ENCODE measurements around the gene NAV1. TPM values are rescaled to one million over a fixed set of nuclear protein-coding genes. Genes with fewer than 3 reads are reported as not detected.

NAV1 gene
- total RNA-seq, 5 donors from 2014 or later (not counting 1 experiment from before 2014, with no cell fraction given), result 2.8 to 6.9 (median 4.7) TPM

DNA sequence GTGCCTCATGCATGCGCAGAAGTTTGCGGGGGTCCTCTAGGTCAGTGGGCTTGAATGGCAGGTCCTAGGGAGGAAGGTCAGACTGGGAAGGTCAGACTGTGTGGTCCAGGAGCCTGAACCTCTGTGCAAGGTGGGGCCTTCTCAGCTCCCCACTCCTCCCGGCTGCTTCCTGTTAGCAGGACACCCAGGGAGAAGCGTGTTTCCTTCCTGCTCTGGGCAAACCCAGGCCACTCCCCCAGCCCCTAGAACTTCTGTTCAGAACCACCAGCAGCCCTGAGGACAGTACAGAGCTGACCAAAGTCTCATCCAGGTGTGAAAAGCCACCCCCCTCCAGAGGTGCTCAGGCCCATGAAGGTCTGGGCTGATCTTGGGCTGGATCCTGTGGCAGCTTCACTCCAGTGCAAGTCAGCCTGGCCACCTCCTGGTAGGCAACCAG lies 29.9 kb downstream of the NAV1 start:
- no peak for DNase-seq
- no peaks in the 10 kb centered on the region for H3K9me3 ChIP-seq
- H3K36me3 ChIP-seq (ENCODE audit: control insufficient read depth in 2 of 2, extremely low read depth in 1 of 2, insufficient read depth in 1 of 2, low read length in 1 of 2), result no peaks in the 10 kb centered on the region
- no peak overlapping the region for H3K27ac Mint-ChIP-seq
- H3K36me3 Mint-ChIP-seq, result no peaks in the 10 kb centered on the region
- H3K27me3 Mint-ChIP-seq, result peaks cover 0 to under 1% of the 10 kb centered on the region in 2 donors
- ChIA-PET POLR2A (no interaction called here), CTCF (no interaction called here)
- no peak overlapping the region for H3K27ac ChIP-seq (ENCODE audit: low read length)
- no peak for ATAC-seq (replicated peaks in 1 of 4)
- H3K4me3 Mint-ChIP-seq, result no peak overlapping the region
- peaks cover 0 to 10% of the 10 kb centered on the region in 2 experiments for H3K27me3 ChIP-seq (replicated peaks in 1 of 2; ENCODE audit: control insufficient read depth in 2 of 2, extremely low read depth in 1 of 2, insufficient read depth in 2 of 2, low read length in 1 of 2)
- H3K9me3 Mint-ChIP-seq, result no peaks in the 10 kb centered on the region
- H3K4me1 ChIP-seq (ENCODE audit: control insufficient read depth in 1 of 2, extremely low read depth in 1 of 2, insufficient read depth in 2 of 2, low read length in 2 of 2), result peaks cover 0 to 4% of the 10 kb centered on the region in 2 experiments
- 39% methylated on average over 3 of the region's 4 CpGs for WGBS (ENCODE audit: insufficient coverage)
- no peak overlapping the region for H3K4me3 ChIP-seq (ENCODE audit: control insufficient read depth in 1 of 2, extremely low read depth in 1 of 2, low read length in 1 of 2)
- H3K4me1 Mint-ChIP-seq, result peaks cover 9 to 10% (median 10%) of the 10 kb centered on the region in 3 donors

DNA sequence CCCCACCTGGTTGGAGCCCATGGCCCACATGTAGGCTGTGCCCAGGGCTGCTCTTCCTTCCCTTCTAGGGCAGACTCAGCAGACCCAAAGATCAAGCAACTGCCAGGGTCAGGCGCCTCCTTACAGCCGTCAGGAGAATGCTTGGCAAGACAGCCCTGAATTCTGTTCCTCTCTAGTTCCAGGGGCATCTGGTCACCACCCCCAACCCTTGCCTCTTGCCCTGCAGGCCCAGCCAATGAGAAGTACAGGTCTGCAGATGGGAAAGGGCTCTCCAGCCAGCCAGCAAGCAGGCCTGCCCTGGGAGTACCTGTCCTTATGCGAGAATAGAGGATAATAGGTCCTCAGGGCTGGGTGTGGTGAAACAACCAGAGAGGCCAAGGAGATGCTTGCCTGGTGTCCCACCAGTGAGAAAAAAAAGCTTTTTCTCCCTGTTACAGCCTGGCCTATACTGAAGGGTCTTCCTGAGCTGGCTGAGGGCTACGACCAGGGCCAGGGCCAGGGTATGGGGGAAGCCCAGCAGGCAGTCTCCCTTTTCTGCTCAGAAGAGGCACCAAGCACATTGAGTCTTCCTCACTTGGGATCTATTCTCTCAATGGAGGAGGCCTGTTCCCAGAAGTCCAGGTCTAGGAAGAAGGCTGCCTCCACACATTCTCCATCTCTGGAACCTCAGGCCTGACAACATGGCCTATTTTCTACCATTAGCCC lies 31.4 kb downstream of the NAV1 start:
- H3K4me3 ChIP-seq (ENCODE audit: control insufficient read depth in 1 of 2, extremely low read depth in 1 of 2, low read length in 1 of 2), result no peak overlapping the region
- H3K27ac ChIP-seq (ENCODE audit: low read length), result no peak overlapping the region
- no peaks in the 10 kb centered on the region for H3K9me3 ChIP-seq
- ChIA-PET CTCF (interaction anchor here in 1 of 2 donors (0.8 kb wide), 1 partner anchor 9 kb away, joined by 3 read pairs; no protein-coding TSS in a partner anchor), POLR2A (no interaction called here)
- peaks cover 0 to 4% of the 10 kb centered on the region in 2 experiments for H3K4me1 ChIP-seq (ENCODE audit: control insufficient read depth in 1 of 2, extremely low read depth in 1 of 2, insufficient read depth in 2 of 2, low read length in 2 of 2)
- Mint-ChIP-seq H3K36me3 (no peaks in the 10 kb centered on the region), H3K4me1 (peaks cover 9 to 11% (median 10%) of the 10 kb centered on the region in 3 donors), H3K27me3 (peaks cover 0 to 4% of the 10 kb centered on the region in 2 donors), H3K27ac (no peak overlapping the region), H3K4me3 (no peak overlapping the region), H3K9me3 (no peaks in the 10 kb centered on the region)
- no peak for DNase-seq
- ATAC-seq (replicated peaks in 1 of 4), result no peak
- WGBS (ENCODE audit: insufficient coverage), result 56% methylated on average over 2 of the region's 4 CpGs
- no peaks in the 10 kb centered on the region for H3K36me3 ChIP-seq (ENCODE audit: control insufficient read depth in 2 of 2, extremely low read depth in 1 of 2, insufficient read depth in 1 of 2, low read length in 1 of 2)
- H3K27me3 ChIP-seq (replicated peaks in 1 of 2; ENCODE audit: control insufficient read depth in 2 of 2, extremely low read depth in 1 of 2, insufficient read depth in 2 of 2, low read length in 1 of 2), result peaks cover 0 to 10% of the 10 kb centered on the region in 2 experiments

DNA sequence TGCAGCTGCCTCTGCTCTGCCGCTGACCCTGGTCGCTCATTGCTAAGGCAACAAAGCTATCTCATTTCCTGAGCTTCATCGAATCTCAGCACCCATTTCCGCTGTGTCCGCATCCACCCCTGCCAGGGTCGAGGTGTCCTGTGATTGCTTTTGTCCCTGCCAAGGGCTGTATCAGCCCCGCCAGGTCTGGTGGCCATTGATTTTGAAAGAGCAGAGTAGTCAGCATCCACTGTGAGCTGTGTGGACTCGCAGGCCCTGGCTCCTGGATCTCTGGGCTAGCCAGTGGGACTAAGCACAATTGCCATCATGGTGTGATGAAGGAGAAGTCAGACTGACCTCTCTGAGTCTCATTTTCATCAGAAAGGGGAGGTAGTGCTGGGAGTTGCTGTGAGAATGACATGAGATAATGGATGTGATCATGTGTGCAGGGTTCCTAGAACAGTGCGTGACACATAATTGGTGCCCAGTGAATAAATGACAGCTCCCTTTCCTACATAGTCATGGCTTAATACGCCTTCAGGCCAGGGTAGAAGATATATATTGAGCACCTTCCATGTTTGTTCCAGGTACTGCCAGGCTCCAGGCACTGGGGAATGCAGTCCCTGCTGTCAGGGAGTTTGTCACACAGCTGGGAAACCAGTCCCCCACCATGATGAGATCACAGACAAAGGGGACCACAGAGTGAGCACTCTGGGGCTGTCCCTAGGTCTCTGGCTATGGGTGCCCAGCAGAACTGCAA lies 32.1 kb downstream of the NAV1 start:
- Histone ChIP-seq H3K4me3 (ENCODE audit: control insufficient read depth in 1 of 2, extremely low read depth in 1 of 2, low read length in 1 of 2) (no peak overlapping the region), H3K4me1 (ENCODE audit: control insufficient read depth in 1 of 2, extremely low read depth in 1 of 2, insufficient read depth in 2 of 2, low read length in 2 of 2) (peaks cover 0 to 4% of the 10 kb centered on the region in 2 experiments), H3K27me3 (replicated peaks in 1 of 2; ENCODE audit: control insufficient read depth in 2 of 2, extremely low read depth in 1 of 2, insufficient read depth in 2 of 2, low read length in 1 of 2) (peaks cover 0 to 10% of the 10 kb centered on the region in 2 experiments), H3K9me3 (no peaks in the 10 kb centered on the region), H3K36me3 (ENCODE audit: control insufficient read depth in 2 of 2, extremely low read depth in 1 of 2, insufficient read depth in 1 of 2, low read length in 1 of 2) (no peaks in the 10 kb centered on the region), H3K27ac (ENCODE audit: low read length) (no peak overlapping the region)
- CTCF ChIA-PET, result interaction anchor here in 1 of 2 donors (0.6 kb wide), 1 partner anchor 58 kb away, joined by 5 read pairs; no protein-coding TSS in a partner anchor
- Mint-ChIP-seq H3K4me1 (peaks cover 9 to 11% (median 10%) of the 10 kb centered on the region in 3 donors), H3K36me3 (no peaks in the 10 kb centered on the region), H3K9me3 (no peaks in the 10 kb centered on the region), H3K27ac (no peak overlapping the region), H3K27me3 (peaks cover 0 to 6% of the 10 kb centered on the region in 2 donors), H3K4me3 (no peak overlapping the region)
- DNase-seq (no peak), ATAC-seq (replicated peaks in 1 of 4) (no peak)
- 77% methylated on average over 8 of the region's 10 CpGs for WGBS (ENCODE audit: insufficient coverage)
- POLR2A ChIA-PET, result no interaction called here

DNA sequence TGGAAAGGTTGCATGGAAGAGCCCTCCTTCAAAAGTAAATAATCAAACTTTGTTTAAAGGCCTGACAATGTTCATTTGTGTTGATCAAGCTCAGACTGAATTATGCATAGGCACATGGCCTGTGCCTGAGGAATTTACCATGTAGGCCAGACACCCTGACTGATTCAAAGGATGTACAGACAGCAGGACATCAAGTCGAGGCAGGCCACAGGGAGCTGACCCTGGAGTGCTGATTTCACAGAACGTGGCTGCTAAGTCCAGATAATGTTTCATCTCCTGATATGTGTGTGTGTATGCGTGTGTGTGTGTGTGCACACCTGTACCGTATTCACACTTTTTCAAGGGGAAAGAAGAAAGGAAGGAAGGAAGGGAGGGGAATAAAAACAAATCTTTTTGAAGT lies 34.1 kb downstream of the NAV1 start:
- DNase-seq, result no peak
- no peak overlapping the region for H3K27ac ChIP-seq (ENCODE audit: low read length)
- ChIA-PET CTCF (no interaction called here), POLR2A (no interaction called here)
- Mint-ChIP-seq H3K4me3 (no peak overlapping the region), H3K36me3 (no peaks in the 10 kb centered on the region), H3K27ac (no peak overlapping the region), H3K27me3 (peaks cover 0 to 8% of the 10 kb centered on the region in 2 donors), H3K9me3 (peaks cover 0 to 6% (median 4%) of the 10 kb centered on the region in 3 donors), H3K4me1 (peaks cover 9 to 11% (median 10%) of the 10 kb centered on the region in 3 donors)
- no peaks in the 10 kb centered on the region for H3K9me3 ChIP-seq
- no peak overlapping the region for H3K4me3 ChIP-seq (ENCODE audit: control insufficient read depth in 1 of 2, extremely low read depth in 1 of 2, low read length in 1 of 2)
- ATAC-seq (replicated peaks in 1 of 4), result no peak
- 28% methylated on average over 4 of the region's 4 CpGs for WGBS (ENCODE audit: insufficient coverage)
- peaks cover 0 to 3% of the 10 kb centered on the region in 2 experiments for H3K27me3 ChIP-seq (replicated peaks in 1 of 2; ENCODE audit: control insufficient read depth in 2 of 2, extremely low read depth in 1 of 2, insufficient read depth in 2 of 2, low read length in 1 of 2)
- peaks cover 0 to 4% of the 10 kb centered on the region in 2 experiments for H3K4me1 ChIP-seq (ENCODE audit: control insufficient read depth in 1 of 2, extremely low read depth in 1 of 2, insufficient read depth in 2 of 2, low read length in 2 of 2)
- no peaks in the 10 kb centered on the region for H3K36me3 ChIP-seq (ENCODE audit: control insufficient read depth in 2 of 2, extremely low read depth in 1 of 2, insufficient read depth in 1 of 2, low read length in 1 of 2)

DNA sequence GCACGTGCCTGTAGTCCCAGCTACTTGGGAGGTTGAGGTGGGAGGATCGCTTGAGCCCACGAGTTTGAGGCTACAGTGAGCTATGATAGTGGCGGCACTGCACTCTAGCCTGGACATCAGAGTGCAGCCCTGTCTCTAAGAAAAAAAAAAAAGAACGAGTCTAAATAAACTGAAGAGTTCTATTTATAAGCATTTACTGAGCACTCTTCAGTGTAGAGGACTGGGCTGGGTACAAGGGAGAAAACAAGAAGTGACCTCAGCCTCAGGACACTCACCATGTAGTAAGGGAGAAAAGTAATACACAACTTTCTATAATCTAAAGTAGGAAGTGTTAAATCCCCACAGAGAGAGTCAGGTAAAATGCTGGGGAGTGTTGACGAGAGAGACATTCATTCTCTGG lies 35.0 kb downstream of the NAV1 start:
- H3K9me3 ChIP-seq, result no peaks in the 10 kb centered on the region
- CTCF ChIA-PET, result interaction anchor here (0.6 to 0.7 kb wide), 2 partner anchors 204 to 319 kb away, joined by 3 to 4 read pairs; no protein-coding TSS in a partner anchor

DNA sequence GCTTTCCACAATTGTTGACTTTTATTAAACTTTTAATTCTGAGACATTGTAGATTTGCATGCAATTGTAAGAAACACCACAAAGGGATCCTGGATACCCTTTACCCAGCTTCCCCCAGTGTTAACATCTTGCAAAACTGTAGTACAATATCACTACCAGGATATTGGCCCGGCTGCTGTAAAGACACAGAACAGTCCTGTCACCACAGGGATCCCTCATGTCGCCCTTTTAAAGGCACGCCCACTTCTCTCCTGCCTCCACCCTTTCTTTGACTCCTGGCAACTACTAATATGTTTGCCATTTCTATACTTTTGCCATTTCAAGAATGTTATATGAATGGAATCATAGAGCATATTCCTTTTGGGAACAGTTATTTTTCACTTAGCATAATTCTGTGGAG lies 37.0 kb downstream of the NAV1 start:
- H3K27me3 Mint-ChIP-seq, result peaks cover 0 to 8% of the 10 kb centered on the region in 2 donors
- DNase-seq (no peak), ATAC-seq (replicated peaks in 1 of 4) (no peak)
- Histone ChIP-seq H3K27me3 (replicated peaks in 1 of 2; ENCODE audit: control insufficient read depth in 2 of 2, extremely low read depth in 1 of 2, insufficient read depth in 2 of 2, low read length in 1 of 2) (peaks cover 0 to 7% of the 10 kb centered on the region in 2 experiments), H3K9me3 (no peaks in the 10 kb centered on the region), H3K27ac (ENCODE audit: low read length) (no peak overlapping the region), H3K4me1 (ENCODE audit: control insufficient read depth in 1 of 2, extremely low read depth in 1 of 2, insufficient read depth in 2 of 2, low read length in 2 of 2) (peaks cover 0 to 4% of the 10 kb centered on the region in 2 experiments), H3K36me3 (ENCODE audit: control insufficient read depth in 2 of 2, extremely low read depth in 1 of 2, insufficient read depth in 1 of 2, low read length in 1 of 2) (no peaks in the 10 kb centered on the region), H3K4me3 (ENCODE audit: control insufficient read depth in 1 of 2, extremely low read depth in 1 of 2, low read length in 1 of 2) (no peak overlapping the region)
- CTCF ChIA-PET, result no interaction called here
- 100% methylated on average over 1 of the region's 3 CpGs for WGBS (ENCODE audit: insufficient coverage)
- peaks cover 0 to 9% (median 4%) of the 10 kb centered on the region in 3 donors for H3K9me3 Mint-ChIP-seq
- POLR2A ChIA-PET, result no interaction called here
- peaks cover 3% of the 10 kb centered on the region for H3K36me3 Mint-ChIP-seq
- peaks cover 9 to 11% (median 10%) of the 10 kb centered on the region in 3 donors for H3K4me1 Mint-ChIP-seq
- no peak overlapping the region for H3K4me3 Mint-ChIP-seq
- no peak overlapping the region for H3K27ac Mint-ChIP-seq

More for the DNA sequence above, 35.0 kb downstream of the NAV1 start:
- Mint-ChIP-seq H3K36me3 (no peaks in the 10 kb centered on the region), H3K27ac (no peak overlapping the region), H3K4me3 (no peak overlapping the region), H3K27me3 (peaks cover 0 to 8% of the 10 kb centered on the region in 2 donors), H3K4me1 (peaks cover 9 to 11% (median 10%) of the 10 kb centered on the region in 3 donors), H3K9me3 (peaks cover 0 to 9% (median 4%) of the 10 kb centered on the region in 3 donors)
- DNase-seq, result no peak
- no peak overlapping the region for H3K4me3 ChIP-seq (ENCODE audit: control insufficient read depth in 1 of 2, extremely low read depth in 1 of 2, low read length in 1 of 2)
- H3K27ac ChIP-seq (ENCODE audit: low read length), result no peak overlapping the region
- no peaks in the 10 kb centered on the region for H3K36me3 ChIP-seq (ENCODE audit: control insufficient read depth in 2 of 2, extremely low read depth in 1 of 2, insufficient read depth in 1 of 2, low read length in 1 of 2)
- 93% methylated on average over 2 of the region's 6 CpGs for WGBS (ENCODE audit: insufficient coverage)
- H3K27me3 ChIP-seq (replicated peaks in 1 of 2; ENCODE audit: control insufficient read depth in 2 of 2, extremely low read depth in 1 of 2, insufficient read depth in 2 of 2, low read length in 1 of 2), result peaks cover 0 to 7% of the 10 kb centered on the region in 2 experiments
- no peak for ATAC-seq (replicated peaks in 1 of 4)
- POLR2A ChIA-PET, result no interaction called here
- H3K4me1 ChIP-seq (ENCODE audit: control insufficient read depth in 1 of 2, extremely low read depth in 1 of 2, insufficient read depth in 2 of 2, low read length in 2 of 2), result peaks cover 0 to 4% of the 10 kb centered on the region in 2 experiments
